ENCODE measurements around the gene RRAS2. TPM values are rescaled to one million over a fixed set of nuclear protein-coding genes. Genes with fewer than 3 reads are reported as not detected.

Gene RRAS2
- total RNA-seq, 4 donors from 2014 or later = 44.0 to 110 (median 69.5) TPM

Other genes starting within 250 kb of the RRAS2 start
- gene COPB1, start 140.6 kb upstream of the RRAS2 start, total RNA-seq = 100 to 1,000 TPM in 2 of 4 donors, 10 to 100 TPM in 2; 74.5 to 130 (median 101) TPM
- gene PSMA1, start 161.2 kb upstream of the RRAS2 start, total RNA-seq = 100 to 1,000 TPM in 2 of 4 donors, 10 to 100 TPM in 2; 84.7 to 135 (median 106) TPM

Measured in gastroesophageal sphincter (tissue), 4 donors.